DMS 273 (cell line): ENCODE results near the gene RALB.

Source experiments
- DNase-seq: peaks from one replicate; lab custom pipeline; 2025; ENCODE audit not compliant: unreplicated experiment; lab: John Stamatoyannopoulos, UW

RALB gene, protein sequence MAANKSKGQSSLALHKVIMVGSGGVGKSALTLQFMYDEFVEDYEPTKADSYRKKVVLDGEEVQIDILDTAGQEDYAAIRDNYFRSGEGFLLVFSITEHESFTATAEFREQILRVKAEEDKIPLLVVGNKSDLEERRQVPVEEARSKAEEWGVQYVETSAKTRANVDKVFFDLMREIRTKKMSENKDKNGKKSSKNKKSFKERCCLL

GRCh38 chr2:120252225-120253020, at the start of gene RALB:
Gene RALB, plus strand, starts transcription at chr2:120252852. Its CDS starts 25,813 bp downstream, at chr2:120278665.
- peak; percentile 99 for DNase-seq

DNA sequence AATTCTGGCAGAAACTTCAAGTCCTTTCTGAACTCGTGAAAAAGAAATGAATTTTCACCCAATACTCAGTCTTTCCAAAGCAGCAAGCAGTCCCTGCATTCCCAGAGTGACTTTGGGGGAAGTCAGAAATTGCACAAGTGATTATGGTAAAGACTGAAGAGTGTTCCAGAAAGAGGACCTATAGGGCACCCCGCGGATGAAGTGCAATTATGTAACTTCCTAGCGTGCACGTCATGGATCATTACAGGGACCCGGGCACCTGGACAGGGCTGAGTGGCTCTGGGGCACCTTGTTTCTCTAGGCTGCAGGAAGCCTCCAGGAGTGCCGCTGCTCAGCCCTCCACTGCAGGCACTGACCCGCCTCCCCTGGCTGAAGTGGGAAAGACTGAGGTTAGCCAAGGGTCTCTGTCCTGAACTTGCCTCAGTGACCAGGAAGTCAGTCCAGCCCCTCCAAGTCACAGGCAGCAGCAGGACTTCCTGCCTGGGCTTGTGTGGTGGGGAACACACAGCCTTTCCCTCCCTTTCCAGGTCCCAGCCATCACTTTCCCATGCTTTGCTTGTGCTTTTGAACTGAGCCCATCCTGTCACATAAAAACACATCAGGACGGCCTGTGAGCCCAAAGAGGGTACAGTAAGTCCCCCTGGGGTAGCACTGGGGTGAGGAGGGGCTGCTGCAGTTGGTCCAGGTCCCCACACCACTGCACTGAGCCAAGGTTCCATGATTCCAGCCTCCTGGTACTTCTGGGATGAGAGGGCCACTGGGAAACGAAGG, 49.2 kb upstream of the RALB start:
- DNase-seq: no peak

GRCh38 chr2:120204022-120204405, 48.6 kb upstream of the RALB start:
- DNase-seq: peak; percentile 28

DNA sequence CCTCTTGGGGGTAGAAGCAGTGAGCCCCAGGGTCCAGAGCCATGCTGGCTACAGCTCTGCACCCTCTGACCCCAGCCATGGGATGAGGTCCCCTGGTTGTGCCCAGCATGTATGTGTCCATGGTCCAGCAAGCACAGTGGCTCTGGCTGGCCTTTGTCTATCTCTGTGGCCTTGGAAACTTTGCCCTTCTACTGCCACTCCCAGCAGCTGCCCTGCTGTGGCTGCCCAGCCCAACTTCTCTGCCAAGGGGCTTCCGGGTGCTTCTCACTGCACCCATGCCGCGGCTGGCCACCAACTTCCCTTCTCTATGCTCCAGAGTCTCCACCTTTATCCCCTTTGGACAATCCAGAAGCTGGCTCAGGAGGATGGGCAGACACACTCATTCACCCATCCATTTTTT, 48.2 kb upstream of the RALB start:
- no peak for DNase-seq

DNA sequence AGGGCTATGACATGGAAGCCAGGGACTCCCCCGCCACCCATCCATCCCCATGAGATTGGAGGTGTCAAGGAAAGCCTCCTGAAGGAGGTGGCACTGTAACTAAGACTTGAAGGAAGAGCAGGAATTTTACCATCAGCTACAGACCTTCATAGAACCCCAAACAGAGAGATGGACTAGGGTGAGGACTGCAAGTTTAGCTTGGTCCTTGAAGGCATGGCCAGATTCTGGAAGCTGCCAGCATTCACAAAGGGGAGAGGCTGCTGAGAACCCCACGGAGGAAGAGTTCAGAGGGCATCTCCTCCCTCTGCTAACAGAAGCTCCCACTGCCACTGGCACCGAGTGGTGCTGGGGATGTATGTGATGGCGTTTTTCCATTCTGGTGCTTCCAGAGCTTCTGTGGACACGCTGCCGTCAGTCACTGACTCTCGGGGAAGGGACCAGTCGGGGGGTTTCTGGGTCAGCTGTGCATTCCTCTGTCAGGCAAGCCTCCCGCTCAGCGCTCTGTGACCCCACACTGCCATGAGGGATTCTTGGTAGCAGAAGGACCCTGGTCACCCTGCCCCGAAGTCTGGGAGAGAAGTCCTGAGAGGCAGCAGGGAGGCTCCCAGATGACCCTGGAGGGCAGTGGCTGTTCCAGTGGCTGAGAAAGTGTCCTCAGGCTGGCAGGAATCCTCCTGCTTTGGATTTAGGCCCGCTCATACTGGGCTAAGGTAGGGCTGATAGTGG, 47.5 kb upstream of the RALB start:
- no peak for DNase-seq

DNA sequence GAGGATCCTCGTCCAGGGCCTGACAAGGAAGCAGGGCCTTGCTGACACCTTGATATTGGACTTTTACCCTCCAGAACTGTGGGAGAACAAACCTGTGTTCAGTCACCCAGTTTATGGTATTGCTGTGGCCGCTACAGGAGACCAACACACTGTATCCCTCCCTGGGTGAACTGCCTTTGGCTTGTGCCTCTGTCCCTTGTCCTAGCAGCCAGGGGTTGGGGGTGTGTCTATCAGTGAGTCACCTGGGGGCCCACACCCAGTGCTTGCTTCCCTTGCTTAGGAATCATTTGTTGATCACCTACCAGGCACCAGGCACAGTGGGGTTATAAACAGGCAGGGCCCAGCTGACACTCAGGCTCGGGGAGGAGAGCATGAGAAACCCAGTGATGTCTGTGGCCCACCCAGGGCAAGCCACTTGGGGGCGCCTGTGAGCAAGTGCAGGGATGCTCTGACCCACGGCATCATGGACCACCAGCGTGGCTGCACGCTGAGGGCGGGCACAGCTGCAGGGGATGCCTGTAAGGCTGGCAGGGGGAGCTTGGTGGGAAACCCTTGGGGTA, 46.5 kb upstream of the RALB start:
- DNase-seq: peak; percentile 33

DNA sequence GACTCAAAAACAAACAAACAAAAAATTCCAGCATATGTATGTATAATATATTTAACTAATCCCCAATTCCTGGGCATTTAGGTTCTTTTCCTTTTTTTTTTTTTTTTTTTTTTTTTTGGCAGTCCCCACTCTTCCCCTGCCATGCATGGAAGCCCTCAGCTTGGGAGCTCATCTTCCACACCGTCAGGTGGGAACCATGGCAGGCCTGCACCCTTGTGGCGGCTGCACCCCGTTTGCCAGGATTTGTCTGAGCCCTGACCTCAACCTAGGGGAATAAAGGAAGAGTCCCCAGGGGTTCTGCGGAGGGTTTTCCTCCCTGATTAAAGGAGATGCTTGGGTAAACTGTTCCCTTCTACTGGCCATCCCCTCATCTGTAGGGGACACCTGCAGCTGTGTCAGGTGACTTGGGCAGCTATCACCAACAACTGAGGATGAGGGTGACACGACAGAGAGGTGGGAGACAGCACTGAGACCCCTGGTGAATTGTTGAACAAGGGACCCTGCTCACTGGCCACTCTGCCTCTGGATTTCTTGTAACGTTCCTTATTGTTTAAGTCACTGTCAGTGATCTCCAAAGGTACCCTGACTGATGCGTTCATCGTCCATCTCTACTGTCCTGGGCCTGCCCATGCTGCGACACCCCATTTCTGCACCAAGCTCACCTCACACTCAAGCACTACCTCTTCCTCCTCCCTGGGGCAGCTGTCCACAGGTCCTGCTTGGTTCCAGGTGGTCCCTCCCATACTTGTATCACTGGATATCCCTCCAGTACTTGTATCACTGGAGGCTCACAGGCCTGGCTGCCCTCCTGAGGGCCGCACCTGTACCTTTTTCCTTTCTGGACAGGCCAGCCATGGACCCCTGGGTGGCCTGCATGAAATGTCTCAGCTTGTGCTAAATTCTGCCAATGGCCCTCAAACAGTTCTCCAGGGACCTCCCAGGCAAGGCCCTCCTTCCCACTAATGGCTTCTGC, 44.0 kb upstream of the RALB start:
- DNase-seq: no peak

DNA sequence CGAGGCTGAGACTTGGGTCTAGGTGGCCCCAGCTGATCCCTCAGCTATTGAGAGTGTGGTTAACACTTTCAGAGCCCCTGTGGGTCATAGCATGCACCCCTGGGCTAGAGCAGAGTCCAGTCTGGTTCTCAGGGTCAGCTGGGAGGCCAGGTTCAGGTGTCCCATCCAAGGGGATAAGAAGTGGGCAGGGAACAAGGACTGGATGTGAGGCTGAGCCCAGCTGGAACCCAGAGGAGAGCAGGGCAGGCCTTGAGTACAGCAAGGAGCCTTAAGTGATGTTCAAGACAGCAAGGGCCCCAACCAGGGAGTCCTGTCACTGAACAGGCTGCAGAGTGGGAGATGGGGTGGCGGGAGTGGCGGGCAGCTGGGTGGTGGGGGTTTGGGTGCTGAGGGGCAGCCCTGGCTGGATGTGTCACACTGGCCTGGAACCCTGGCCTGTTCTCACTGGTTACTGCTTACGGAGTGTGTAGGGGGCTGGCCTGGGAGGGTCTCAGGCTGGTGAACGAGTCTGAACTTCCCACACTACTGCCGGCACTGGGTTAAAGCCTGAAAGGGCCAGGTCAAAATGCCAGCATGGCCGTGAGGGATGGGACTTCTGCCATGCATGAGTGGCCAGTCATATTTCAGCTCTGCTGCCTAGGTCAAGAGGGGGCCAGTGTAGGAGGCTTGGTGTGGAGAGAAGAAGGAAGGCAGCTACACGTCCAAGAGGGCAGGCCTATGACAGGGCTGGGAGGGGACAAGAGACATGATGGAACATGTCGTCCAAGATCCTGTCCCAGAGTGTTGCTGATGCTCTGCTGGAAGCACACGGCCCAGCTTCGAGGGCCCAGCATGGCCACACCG, 43.0 kb upstream of the RALB start:
- DNase-seq: no peak

GRCh38 chr2:120210270-120210693, 42.4 kb upstream of the RALB start:
- DNase-seq: no peak

DNA sequence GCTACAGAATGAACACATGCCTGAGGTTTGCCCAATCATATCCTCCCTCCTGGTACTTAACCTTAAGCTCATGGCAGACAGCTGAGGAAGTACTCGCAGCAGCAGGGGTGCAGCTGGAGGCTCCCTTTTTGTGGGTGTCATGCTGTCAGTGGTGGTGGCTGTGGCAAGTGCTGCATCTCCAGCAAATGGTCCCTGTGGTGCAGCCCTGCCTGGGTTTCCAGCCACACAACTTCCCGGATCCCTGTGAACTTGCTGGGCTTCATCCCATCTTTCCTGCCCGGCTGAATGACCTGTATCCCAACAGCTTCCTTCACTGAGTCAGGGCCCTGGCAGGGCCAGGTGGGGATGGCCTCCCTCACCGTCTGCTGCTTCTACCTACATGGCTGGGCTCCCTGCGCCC, 34.5 kb upstream of the RALB start:
- DNase-seq: no peak

DNA sequence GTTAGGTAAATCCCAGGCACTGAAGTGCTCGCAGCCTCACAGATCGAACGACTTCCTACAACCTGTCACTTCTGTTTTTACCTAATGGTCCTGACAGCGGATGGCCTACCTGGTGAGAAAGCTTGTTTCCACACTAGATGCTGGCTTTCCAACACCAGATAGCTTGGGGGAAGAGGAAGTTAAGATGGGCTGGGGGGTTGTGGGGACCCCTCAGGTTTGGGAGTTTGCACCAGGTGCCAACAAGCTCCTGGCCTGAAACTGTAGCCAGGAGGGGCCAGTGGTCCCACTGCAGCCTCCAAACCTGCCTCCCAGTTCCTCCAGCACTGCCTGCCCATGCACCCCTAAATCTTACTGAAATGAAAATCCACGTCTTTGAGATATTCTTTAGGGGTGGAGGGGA, 33.4 kb upstream of the RALB start:
- no peak for DNase-seq

GRCh38 chr2:120219766-120220165, 32.9 kb upstream of the RALB start:
- no peak for DNase-seq

DNA sequence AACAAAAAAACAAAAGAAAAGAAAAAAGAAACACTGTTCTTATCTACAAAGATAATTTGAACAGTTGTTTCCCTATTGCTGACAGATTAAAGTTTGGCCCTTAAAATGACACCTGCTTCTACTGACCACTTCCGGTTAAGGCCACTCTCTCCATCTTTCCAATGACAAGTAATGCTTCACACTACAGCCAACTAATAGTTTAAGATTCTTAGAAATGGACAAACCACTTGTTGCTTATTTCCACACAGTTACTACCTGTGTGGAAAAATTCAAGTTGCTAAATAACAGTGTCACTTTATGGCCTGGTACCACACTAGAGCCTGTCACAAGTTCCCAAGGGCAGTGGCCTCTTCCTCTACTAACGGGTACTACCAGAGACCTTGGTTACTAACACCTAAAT, 31.9 kb upstream of the RALB start:
- no peak for DNase-seq

DNA sequence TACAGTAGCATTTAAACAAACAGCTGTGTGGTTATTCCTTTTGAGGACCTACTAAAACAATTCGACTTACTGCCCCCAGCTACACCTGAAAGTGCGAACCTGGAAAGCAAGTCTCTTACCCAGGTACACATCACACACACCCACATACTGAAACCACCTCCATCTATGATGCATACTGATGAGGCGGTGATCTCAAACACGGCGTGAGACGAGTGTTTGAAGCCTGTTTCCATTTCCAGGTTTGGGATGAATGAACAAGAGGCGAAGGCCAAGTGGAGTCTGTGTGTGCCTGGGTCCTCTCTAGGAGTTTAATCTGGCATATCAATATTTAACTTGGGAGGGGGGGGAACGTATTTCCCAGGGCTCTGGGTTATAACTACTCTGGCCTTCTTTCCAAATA, 31.0 kb upstream of the RALB start:
- no peak for DNase-seq

GRCh38 chr2:120222186-120223033, 30.2 kb upstream of the RALB start:
- no peak for DNase-seq

DNA sequence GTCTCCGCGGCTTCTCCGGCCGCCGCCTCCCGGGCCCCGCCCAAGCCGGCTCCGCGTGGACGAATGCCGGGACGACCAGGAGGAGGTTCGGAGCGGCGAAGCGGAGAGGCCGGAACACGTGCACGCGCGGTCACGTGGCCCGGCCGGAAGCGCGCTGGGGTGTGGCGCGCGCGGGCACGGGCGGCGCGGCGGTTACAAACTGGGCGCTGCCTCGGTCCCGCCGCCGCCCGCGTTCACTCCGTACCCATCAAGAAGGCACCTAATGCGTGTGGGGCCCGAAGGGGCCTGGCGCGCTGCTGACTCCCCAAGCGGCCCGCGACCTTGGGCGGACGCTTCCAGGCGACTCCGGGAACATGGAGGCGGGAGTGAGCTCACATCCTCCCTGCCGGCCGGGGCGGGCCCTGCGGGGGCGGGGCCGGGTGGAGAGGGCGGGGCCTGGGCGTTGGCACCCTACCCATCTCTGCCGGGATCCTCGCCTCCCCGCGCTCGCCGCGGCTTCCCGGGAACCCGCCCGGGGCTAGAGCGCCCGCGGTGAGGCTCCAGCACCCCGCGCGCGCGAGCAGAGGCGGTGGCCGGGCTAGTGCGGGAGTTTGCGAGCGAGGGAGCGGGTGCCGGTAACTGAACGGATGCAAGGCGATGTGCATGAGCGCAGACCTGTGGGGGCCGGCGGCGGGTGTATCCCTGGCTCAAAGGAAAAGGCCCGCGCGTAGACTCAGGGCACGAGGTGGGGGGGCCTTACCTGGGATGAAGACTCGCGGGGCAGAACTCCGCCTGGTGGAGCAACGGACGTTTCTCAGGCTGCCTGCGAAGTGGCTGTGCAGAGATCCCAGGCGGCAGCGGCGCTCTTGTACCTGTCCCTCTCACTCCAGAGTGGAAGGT, 29.4 kb upstream of the RALB start, which contains the start of gene TMEM185B:
TMEM185B (minus strand) TSS at position 367 of the 879 bp plus-strand sequence. CDS start 424 bp downstream, outside the sequence.
- peak; percentile 94 for DNase-seq

- DNase-seq: no peak
Measured at GRCh38 chr2:120224256-120224655, 28.4 kb upstream of the RALB start.
